H1 (cell line): ENCODE measurements around the gene CDC42EP5. TPM values are rescaled to one million over a fixed set of nuclear protein-coding genes. Genes with fewer than 3 reads are reported as not detected.

Experiments used
- CTCF ChIA-PET: fragments of 300-600 bp; sonication (Branson Sonifier 250); formaldehyde crosslinking; loops from one replicate; lab custom pipeline; 2021; ENCODE audit not compliant: partially characterized antibody; lab: Charles Lee
- POLR2A ChIA-PET: fragments of 300-600 bp; sonication (Branson Sonifier 250); formaldehyde crosslinking; loops from one replicate; lab custom pipeline; 2021; ENCODE audit warnings: inconsistent platforms; ENCODE audit not compliant: partially characterized antibody; lab: Charles Lee
- DNase-seq, 2 experiments: peaks; one replicate each; pipeline versions ENCODE4 v3.0.0 to v3.0.0-alpha.2; 2010 to 2022; ENCODE audit warnings: low spot score in 2 of 2, low read depth in 1 of 2, mixed read lengths in 1 of 2
- FAIRE-seq: peaks from 2 replicates; lab custom pipeline; 2011; peaks lifted over from hg19 to GRCh38; lab: Jason Lieb, UNC
- H2AFZ ChIP-seq: 2 replicates; pipeline ENCODE4 v1.8.1; 2012; ENCODE audit warnings: low read length, inconsistent platforms
- H2AK5ac ChIP-seq: 2 replicates; pipeline ENCODE4 v1.6.1; 2013; ENCODE audit warnings: low read depth, low read length
- H2BK120ac ChIP-seq: replicated peaks from 2 replicates; pipeline ENCODE3; 2013; ENCODE audit warnings: low read depth, low read length, inconsistent platforms
- H2BK12ac ChIP-seq: 2 replicates; pipeline ENCODE4 v1.6.1; 2013; ENCODE audit warnings: low read depth, low read length
- H2BK15ac ChIP-seq: 2 replicates; pipeline ENCODE4 v1.6.1; 2013; ENCODE audit warnings: low read length
- H2BK20ac ChIP-seq: 2 replicates; pipeline ENCODE4 v1.6.1; 2013; ENCODE audit warnings: low read length
- H2BK5ac ChIP-seq: 2 replicates; pipeline ENCODE4 v1.6.1; 2013; ENCODE audit warnings: low read depth, low read length
- H3K14ac ChIP-seq: 2 replicates; pipeline ENCODE4 v1.6.1; 2013; ENCODE audit warnings: inconsistent platforms; ENCODE audit not compliant: insufficient read length
- H3K18ac ChIP-seq: 2 replicates; pipeline ENCODE4 v1.6.1; 2013; ENCODE audit warnings: low read length; ENCODE audit errors: extremely low read depth
- H3K23ac ChIP-seq: 2 replicates; pipeline ENCODE4 v1.6.1; 2013; ENCODE audit warnings: inconsistent platforms; ENCODE audit not compliant: insufficient read length
- H3K23me2 ChIP-seq: 2 replicates; pipeline ENCODE4 v1.6.1; 2013; ENCODE audit warnings: low read depth, low read length
- H3K27ac ChIP-seq: 2 replicates; pipeline ENCODE4 v1.6.1; 2011; ENCODE audit warnings: low read depth, low read length, inconsistent platforms
- H3K27me3 ChIP-seq, 4 experiments: replicated peaks in 1 of 4; 1 replicate in 1 of 4; 2 replicates in 3 of 4; pipeline versions ENCODE4 v1.6.1 to v1.8.1; 2011 to 2013; ENCODE audit warnings: low read length in 3 of 4, mild to moderate bottlenecking in 3 of 4, inconsistent platforms in 2 of 4, mixed read lengths in 2 of 4, moderate library complexity in 1 of 4; ENCODE audit not compliant: control insufficient read depth in 3 of 4, insufficient read depth in 3 of 4; ENCODE audit errors: extremely low read depth in 1 of 4
- H3K36me3 ChIP-seq, 4 experiments: 2 replicates each; pipeline versions ENCODE4 v1.6.1 to v1.8.1; 2011 to 2013; ENCODE audit warnings: mild to moderate bottlenecking in 4 of 4, low read length in 3 of 4, moderate library complexity in 2 of 4, control low read depth in 1 of 4, inconsistent platforms in 1 of 4; ENCODE audit not compliant: insufficient read depth in 4 of 4, control insufficient read depth in 2 of 4
- H3K4ac ChIP-seq: replicated peaks from 2 replicates; pipeline ENCODE3; 2013; ENCODE audit warnings: low read length, low read depth, mixed read lengths, inconsistent platforms; ENCODE audit not compliant: insufficient read length
- H3K4me1 ChIP-seq, 4 experiments: replicated peaks in 1 of 4; 1 replicate in 1 of 4; 2 replicates in 3 of 4; pipeline versions ENCODE4 v1.6.1 to v1.8.1; 2011 to 2013; ENCODE audit warnings: low read length in 3 of 4, inconsistent platforms in 2 of 4, mixed read lengths in 1 of 4; ENCODE audit not compliant: insufficient read depth in 4 of 4, control insufficient read depth in 3 of 4
- H3K4me2 ChIP-seq, 2 experiments: 2 replicates each; pipeline versions ENCODE4 v1.6.1 to v1.8.1; 2011 to 2013; ENCODE audit warnings: low read depth in 2 of 2, low read length in 2 of 2, control low read depth in 1 of 2, inconsistent platforms in 1 of 2, mild to moderate bottlenecking in 1 of 2; ENCODE audit not compliant: insufficient read depth in 1 of 2
- H3K4me3 ChIP-seq, 4 experiments: fragments of 200-600, 300-600 bp in 1 of 4; sonication (generic), shearing (Covaris generic), sonication (Bioruptor Twin) in 1 of 4; 2 replicates each; pipeline versions ENCODE4 v1.5.1 to v1.8.1; 2011 to 2016; ENCODE audit warnings: low read length in 4 of 4, low read depth in 3 of 4, control low read depth in 2 of 4, inconsistent platforms in 2 of 4, mild to moderate bottlenecking in 2 of 4, mixed read lengths in 1 of 4, moderate library complexity in 1 of 4; ENCODE audit not compliant: insufficient read depth in 2 of 4; ENCODE audit errors: extremely low read depth in 1 of 4
- H3K56ac ChIP-seq: replicated peaks from 2 replicates; pipeline ENCODE3; 2013; ENCODE audit warnings: low read depth, mild to moderate bottlenecking, mixed read lengths, low read length, inconsistent platforms; ENCODE audit not compliant: insufficient read length
- H3K79me1 ChIP-seq: 2 replicates; pipeline ENCODE4 v1.6.1; 2013; ENCODE audit warnings: low read depth, low read length, control low read depth
- H3K79me2 ChIP-seq, 2 experiments: 2 replicates each; pipeline versions ENCODE4 v1.6.1 to v1.8.1; 2012 to 2013; ENCODE audit warnings: low read length in 2 of 2, mild to moderate bottlenecking in 2 of 2, inconsistent platforms in 1 of 2; ENCODE audit not compliant: insufficient read depth in 2 of 2, control insufficient read depth in 1 of 2
- H3K9ac ChIP-seq, 4 experiments: replicated peaks in 1 of 4; 1 replicate in 1 of 4; 2 replicates in 3 of 4; pipeline versions ENCODE4 v1.6.1 to v1.8.1; 2011 to 2013; ENCODE audit warnings: low read depth in 3 of 4, low read length in 3 of 4, control low read depth in 2 of 4, mild to moderate bottlenecking in 2 of 4, moderate library complexity in 2 of 4, inconsistent platforms in 1 of 4; ENCODE audit errors: extremely low read depth in 1 of 4
- H3K9me3 ChIP-seq, 2 experiments: 2 replicates each; pipeline versions ENCODE4 v1.6.1 to v1.8.1; 2012 to 2013; ENCODE audit warnings: mild to moderate bottlenecking in 2 of 2, moderate library complexity in 2 of 2, control low read depth in 1 of 2, inconsistent platforms in 1 of 2, low read depth in 1 of 2, low read length in 1 of 2, mixed read lengths in 1 of 2; ENCODE audit not compliant: insufficient read depth in 2 of 2
- H4K20me1 ChIP-seq, 2 experiments: replicated peaks in 1 of 2; 2 replicates each; pipeline versions ENCODE3 to v1.8.1; 2011 to 2013; ENCODE audit warnings: inconsistent platforms in 2 of 2, low read length in 2 of 2, mild to moderate bottlenecking in 1 of 2; ENCODE audit not compliant: insufficient read depth in 2 of 2, control insufficient read depth in 1 of 2
- H4K5ac ChIP-seq: 2 replicates; pipeline ENCODE4 v1.6.1; 2013; ENCODE audit warnings: low read length, low read depth, mixed read lengths, inconsistent platforms; ENCODE audit not compliant: insufficient read length
- H4K8ac ChIP-seq: 2 replicates; pipeline ENCODE4 v1.8.0; 2013; ENCODE audit warnings: mild to moderate bottlenecking, moderate library complexity, low read length, inconsistent platforms; ENCODE audit not compliant: insufficient read depth; ENCODE audit errors: extremely low read depth
- H4K91ac ChIP-seq: replicated peaks from 2 replicates; pipeline ENCODE3; 2013; ENCODE audit warnings: low read length, mixed read lengths, inconsistent platforms; ENCODE audit not compliant: insufficient read length
- SIN3A ChIP-seq, 2 experiments: IDR thresholded peaks in 1 of 2; conservative IDR thresholded peaks in 1 of 2; 2 replicates each; pipeline ENCODE4 v1.6.1; 2011 to 2012; ENCODE audit warnings: low read length in 2 of 2, improper control_type of control experiment in 1 of 2, low read depth in 1 of 2, mild to moderate bottlenecking in 1 of 2
- WGBS, 2 experiments: shearing (Covaris generic) in 1 of 2; methylation state at CpG; one replicate each; pipeline versions ENCODE4 v1.1.6 to v1.1.7; 2013 to 2015; ENCODE audit warnings: low lambda C conversion rate in 2 of 2, mixed read lengths in 2 of 2, inconsistent platforms in 1 of 2, low coverage in 1 of 2, missing lambda C conversion rate in 1 of 2; ENCODE audit not compliant: insufficient replicate concordance in 2 of 2, insufficient coverage in 1 of 2, insufficient read length in 1 of 2; ENCODE audit errors: extremely low coverage in 1 of 2, missing lambda C conversion rate in 1 of 2; 5-methylcytosine and 5-hydroxymethylcytosine counted together
- polyA plus RNA-seq, 7 experiments: library from polyadenylated mRNA; depleted of rRNA in 3 of 7; stranded (reverse) in 5 of 7; unstranded in 2 of 7; fragments of >200 nt in 5 of 7; fragments of 200-250 nt in 2 of 7; gene quantifications; 1 replicate in 5 of 7; 2 replicates in 1 of 7; 4 replicates in 1 of 7; pipeline versions ENCODE4 v1.2.1 to v1.2.3, GENCODE V29; 2011 to 2013; ENCODE audit warnings: missing spikeins in 2 of 7, mixed read lengths in 2 of 7
- total RNA-seq: library from RNA; stranded (reverse); fragmentation: NEBNext Ultra II Directional; extraction: Animal tissue kit (Norgen Biotek cat#: 25700); gene quantifications from 2 replicates; pipeline ENCODE4 v1.2.1, GENCODE V29; 2021
- TF ChIP-seq, protein P1 (sequence below): IDR thresholded peaks from 2 replicates; pipeline ENCODE4 v1.6.1; 2011; ENCODE audit warnings: low read length, improper control_type of control experiment

Gene CDC42EP5
- total and polyA plus RNA-seq, 2 of the 8 experiments (the other 6 are each of a cell fraction or from before 2014, with no cell fraction given): 1.8 to 2.1 TPM

GRCh38 chr19:54461613-54462012 is 11.5 kb downstream of the CDC42EP5 start:
- CTCF ChIA-PET: interaction anchor here (1.2 to 2.0 kb wide), 3 partner anchors 23 to 51 kb away, joined by 3 to 13 read pairs (median 3); no protein-coding TSS in a partner anchor
- FAIRE-seq: no peak

More at GRCh38 chr19:54461613-54462012, 11.5 kb downstream of the CDC42EP5 start:
- Histone ChIP-seq H2BK5ac (no peak overlapping the region), H2BK20ac (no peak overlapping the region), H3K9ac (no peak overlapping the region), H4K8ac (no peak overlapping the region), H4K91ac (no peak overlapping the region), H3K27me3 (peaks cover 0 to 11% (median 5%) of the 10 kb centered on the region in 4 experiments; a peak in 5 of 7 replicates), H3K4me3 (no peak overlapping the region), H2BK12ac (no peak overlapping the region), H3K18ac (no peak overlapping the region), H4K5ac (no peak overlapping the region), H3K4me1 (peaks cover 0 to 8% (median 5%) of the 10 kb centered on the region in 4 experiments; a peak in 5 of 7 replicates), H3K79me2 (peaks cover 0 to 4% of the 10 kb centered on the region in 2 experiments; a peak in 1 of 4 replicates), H3K36me3 (peaks cover 20 to 43% (median 30%) of the 10 kb centered on the region in 4 experiments; a peak in 7 of 8 replicates), H2BK15ac (no peak overlapping the region), H3K4me2 (peak overlapping the region in 1 of 2 experiments; percentile 35; a peak in 1 of 4 replicates), H3K23ac (no peak overlapping the region), H3K4ac (no peak overlapping the region), H3K27ac (no peak overlapping the region), H4K20me1 (peaks cover 4 to 35% of the 10 kb centered on the region in 2 experiments), H2AFZ (no peak overlapping the region), H3K79me1 (peaks cover 15% of the 10 kb centered on the region), H3K9me3 (no peaks in the 10 kb centered on the region), H2BK120ac (no peak overlapping the region), H3K23me2 (peaks cover 8% of the 10 kb centered on the region; the same call in 1 of the 2 replicates), H3K14ac (no peak overlapping the region), H2AK5ac (no peak overlapping the region), H3K56ac (no peak overlapping the region)
- WGBS, 2 experiments: no CpG with 5 or more reads among the region's 3 CpGs
- DNase-seq: no peak
- no peak for TF ChIP-seq SIN3A (conservative IDR thresholded peaks at IDR 0.05 in 1 of 2, IDR thresholded peaks at IDR 0.05 in 1 of 2; ENCODE audit: low read depth in 1 of 2, low read length in 2 of 2)
- TF ChIP-seq, protein P1, sequence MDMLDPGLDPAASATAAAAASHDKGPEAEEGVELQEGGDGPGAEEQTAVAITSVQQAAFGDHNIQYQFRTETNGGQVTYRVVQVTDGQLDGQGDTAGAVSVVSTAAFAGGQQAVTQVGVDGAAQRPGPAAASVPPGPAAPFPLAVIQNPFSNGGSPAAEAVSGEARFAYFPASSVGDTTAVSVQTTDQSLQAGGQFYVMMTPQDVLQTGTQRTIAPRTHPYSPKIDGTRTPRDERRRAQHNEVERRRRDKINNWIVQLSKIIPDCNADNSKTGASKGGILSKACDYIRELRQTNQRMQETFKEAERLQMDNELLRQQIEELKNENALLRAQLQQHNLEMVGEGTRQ: no peak
- POLR2A ChIA-PET: interaction anchor here (1.0 to 6.7 kb wide), 11 partner anchors 11 to 628 kb away, joined by 3 to 129 read pairs (median 4); partner anchors contain the start of genes LENG8 and RPS9
